Gastrocnemius medialis (tissue), 4 donors: ENCODE data around the gene SORBS1. TPM values are rescaled to one million over a fixed set of nuclear protein-coding genes. Genes with fewer than 3 reads are reported as not detected.

Experiments used
- ATAC-seq, 2 donors: fragments of 150-250 bp; one replicate each; pipeline ENCODE4 v1.9.1; 2016
- DNase-seq, 2 donors: peaks; one replicate each; pipeline ENCODE4 v3.0.0-alpha.2; 2019
- H3K27ac ChIP-seq, 4 donors: fragments of 200-600 bp; sonication (generic); 1 replicate in 1 of 4; 2 replicates in 3 of 4; pipeline ENCODE4 v1.5.1; 2016 to 2018; ENCODE audit warnings: mild to moderate bottlenecking in 2 of 4, moderate library complexity in 1 of 4
- H3K27me3 ChIP-seq, 3 donors: fragments of 200-600 bp; sonication (generic) in 2 of 3; 1 replicate in 1 of 3; 2 replicates in 2 of 3; pipeline versions ENCODE4 v1.5.1 to v1.6.0; 2016 to 2019; ENCODE audit warnings: mild to moderate bottlenecking in 1 of 3, moderate library complexity in 1 of 3
- H3K36me3 ChIP-seq, 2 donors: fragments of 200-600 bp; sonication (generic) in 1 of 2; one replicate each; pipeline ENCODE4 v1.5.1; 2017 to 2018
- H3K4me1 ChIP-seq, 2 donors: fragments of 200-600 bp; sonication (generic) in 1 of 2; one replicate each; pipeline ENCODE4 v1.5.1; 2016 to 2017; ENCODE audit warnings: mild to moderate bottlenecking in 2 of 2
- H3K4me3 ChIP-seq, 4 donors: fragments of 200-600 bp; sonication (generic) in 3 of 4; 1 replicate in 1 of 4; 2 replicates in 3 of 4; pipeline ENCODE4 v1.5.1; 2016 to 2019; ENCODE audit warnings: mild to moderate bottlenecking in 2 of 4
- H3K9me3 ChIP-seq, 3 donors: fragments of 200-600 bp; sonication (generic) in 2 of 3; 1 replicate in 1 of 3; 2 replicates in 2 of 3; pipeline ENCODE4 v1.5.1; 2016 to 2019
- POLR2A ChIP-seq, 2 donors: fragments of 450-650 bp; IDR thresholded peaks; one replicate each; pipeline ENCODE4 v1.6.1; 2017; ENCODE audit warnings: antibody characterized with exemption in 2 of 2, mild to moderate bottlenecking in 2 of 2, moderate library complexity in 2 of 2
- in situ Hi-C, 4 donors: fragments of 200-750 bp; cut with MboI; loops; one replicate each; pipeline versions ENCODE4 v1.15.0 to v1.8.0; 2017; ENCODE audit warnings: low sequenced_read_pairs in 4 of 4
- intact Hi-C: fragments of 100-400 bp; cut with DNase I; formaldehyde crosslinking; loops from one replicate; pipeline ENCODE4 v1.15.1; 2023; ENCODE audit warnings: low total_unique reads
- total RNA-seq, 4 donors: library from RNA; depleted of rRNA; stranded (reverse); fragments of >200 nt; gene quantifications; one replicate each; pipeline versions ENCODE4 v1.1.0 to v1.2.3, GENCODE V29; 2016
- TF ChIP-seq, protein P1 (sequence below), 5 experiments: fragments of 450-650 bp in 3 of 5; fragments of 200-600 bp in 2 of 5; sonication (generic) in 2 of 5; IDR thresholded peaks in 4 of 5; conservative IDR thresholded peaks in 1 of 5; 1 replicate in 4 of 5; 2 replicates in 1 of 5; pipeline ENCODE4 v1.5.1; 2016 to 2019; ENCODE audit warnings: antibody characterized with exemption in 5 of 5, mild to moderate bottlenecking in 3 of 5, moderate library complexity in 3 of 5

SORBS1 gene
- total RNA-seq, 4 donors from 2014 or later = 146 to 331 (median 186) TPM

DNA sequence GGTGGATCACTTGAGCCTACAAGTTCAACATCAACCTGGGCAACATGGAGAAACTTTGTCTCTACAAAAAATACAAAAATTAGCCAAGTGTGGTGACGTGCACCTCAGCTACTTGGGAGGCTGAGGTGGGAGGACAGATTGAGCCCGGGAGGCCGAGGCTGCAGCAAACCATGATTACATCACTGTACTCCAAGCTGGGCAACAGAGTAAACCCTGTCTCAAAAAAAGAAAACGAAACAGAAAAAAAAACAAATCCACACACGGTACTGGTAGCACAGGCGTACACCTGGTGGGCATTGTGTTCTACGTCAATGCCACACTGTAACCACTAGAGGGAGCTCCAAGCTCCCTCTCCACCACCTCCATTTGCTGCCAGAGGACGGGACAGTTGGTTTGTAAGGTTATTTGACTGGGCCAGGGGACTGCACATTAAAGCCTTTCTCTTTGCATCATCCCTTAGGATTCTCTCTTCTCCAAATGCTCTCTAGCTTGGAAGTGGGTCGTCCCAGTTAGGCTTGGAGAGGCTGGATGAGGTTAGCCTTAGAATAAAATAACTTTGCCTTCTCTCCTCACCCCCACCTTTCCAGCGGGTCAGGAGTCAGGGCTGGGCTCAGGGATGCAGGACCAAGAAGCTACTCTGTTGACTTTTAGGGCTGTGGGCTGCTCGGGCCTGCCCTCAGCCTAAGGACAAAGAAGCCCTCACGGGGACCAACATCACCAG lies 130.8 kb downstream of the SORBS1 start:
- ATAC-seq (peak; percentile 85 to 91), DNase-seq (peak; percentile 46 to 58)
- TF ChIP-seq, protein P1, sequence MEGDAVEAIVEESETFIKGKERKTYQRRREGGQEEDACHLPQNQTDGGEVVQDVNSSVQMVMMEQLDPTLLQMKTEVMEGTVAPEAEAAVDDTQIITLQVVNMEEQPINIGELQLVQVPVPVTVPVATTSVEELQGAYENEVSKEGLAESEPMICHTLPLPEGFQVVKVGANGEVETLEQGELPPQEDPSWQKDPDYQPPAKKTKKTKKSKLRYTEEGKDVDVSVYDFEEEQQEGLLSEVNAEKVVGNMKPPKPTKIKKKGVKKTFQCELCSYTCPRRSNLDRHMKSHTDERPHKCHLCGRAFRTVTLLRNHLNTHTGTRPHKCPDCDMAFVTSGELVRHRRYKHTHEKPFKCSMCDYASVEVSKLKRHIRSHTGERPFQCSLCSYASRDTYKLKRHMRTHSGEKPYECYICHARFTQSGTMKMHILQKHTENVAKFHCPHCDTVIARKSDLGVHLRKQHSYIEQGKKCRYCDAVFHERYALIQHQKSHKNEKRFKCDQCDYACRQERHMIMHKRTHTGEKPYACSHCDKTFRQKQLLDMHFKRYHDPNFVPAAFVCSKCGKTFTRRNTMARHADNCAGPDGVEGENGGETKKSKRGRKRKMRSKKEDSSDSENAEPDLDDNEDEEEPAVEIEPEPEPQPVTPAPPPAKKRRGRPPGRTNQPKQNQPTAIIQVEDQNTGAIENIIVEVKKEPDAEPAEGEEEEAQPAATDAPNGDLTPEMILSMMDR (IDR thresholded peaks at IDR 0.05 in 4 of 5, conservative IDR thresholded peaks at IDR 0.05 in 1 of 5) = peak; percentile 93 to 99 (median 95)
- no peak for TF ChIP-seq POLR2A (IDR thresholded peaks at IDR 0.05)
- H3K9me3 ChIP-seq = no peaks in the 10 kb centered on the region
- H3K36me3 ChIP-seq = peaks cover 0 to 33% of the 10 kb centered on the region in 2 donors
- peaks cover 23 to 43% of the 10 kb centered on the region in 2 donors for H3K4me1 ChIP-seq
- intact Hi-C loops = loop anchor here (1.0 to 5.0 kb wide), 3 partner anchors 14 to 171 kb away; no protein-coding TSS in a partner anchor
- H3K4me3 ChIP-seq = no peak overlapping the region
- peak overlapping the region; percentile 57 to 73 (median 66) for H3K27ac ChIP-seq
- in situ Hi-C loops = loop anchor here in 3 of 4 donors (5.0 kb wide), 1 partner anchor 172 kb away; no protein-coding TSS in a partner anchor
- no peaks in the 10 kb centered on the region for H3K27me3 ChIP-seq

DNA sequence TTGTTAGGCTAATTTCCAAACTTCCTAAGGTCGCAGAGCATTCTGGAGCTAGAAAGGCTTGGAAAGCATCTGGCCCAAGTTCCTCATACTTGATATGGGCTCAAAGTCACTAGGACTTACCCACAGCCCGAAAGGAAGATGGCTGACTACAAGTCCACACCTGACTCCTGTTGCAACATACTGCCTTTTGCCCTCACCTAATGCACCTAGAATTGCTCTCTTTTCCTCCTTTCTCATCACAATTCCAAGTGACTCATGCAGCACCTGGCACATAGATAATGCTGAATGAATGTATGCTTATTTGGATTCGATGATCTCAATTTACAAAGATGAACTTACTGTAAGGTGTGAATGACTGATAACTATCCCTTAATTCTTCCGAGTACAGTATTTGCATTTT lies 131.5 kb downstream of the SORBS1 start:
- in situ Hi-C loops = loop anchor here (5.0 to 10.0 kb wide), 2 partner anchors 55 to 173 kb away; no protein-coding TSS in a partner anchor
- no peak for ATAC-seq
- H3K36me3 ChIP-seq = peaks cover 0 to 28% of the 10 kb centered on the region in 2 donors

DNA sequence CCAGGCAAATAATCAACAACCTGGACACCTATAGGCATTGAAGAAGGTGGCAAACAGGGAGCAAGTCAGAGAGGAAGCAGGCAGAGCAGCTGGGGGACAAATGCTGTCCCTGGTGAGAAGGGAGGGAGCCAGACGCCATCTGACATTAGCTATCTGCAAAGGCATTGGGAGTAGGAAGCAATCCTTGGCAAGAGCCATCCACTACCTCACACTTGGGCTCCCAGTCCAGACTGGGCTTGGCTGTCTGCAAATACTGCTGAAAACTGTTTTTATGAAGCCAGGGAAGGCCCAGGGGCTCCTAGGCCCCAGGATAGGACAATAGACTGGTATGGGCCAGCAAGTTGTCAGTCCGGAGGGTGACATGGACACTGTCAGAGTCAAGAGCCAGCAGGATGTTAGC lies 132.5 kb downstream of the SORBS1 start:
- no peak for DNase-seq
- in situ Hi-C loops = loop anchor here in 2 of 4 donors (5.0 to 10.0 kb wide), 2 partner anchors 54 to 174 kb away; no protein-coding TSS in a partner anchor

More for the DNA sequence above, 131.5 kb downstream of the SORBS1 start:
- no peak overlapping the region for H3K4me3 ChIP-seq
- no peaks in the 10 kb centered on the region for H3K27me3 ChIP-seq
- DNase-seq = no peak
- peaks cover 23 to 43% of the 10 kb centered on the region in 2 donors for H3K4me1 ChIP-seq
- no peaks in the 10 kb centered on the region for H3K9me3 ChIP-seq
- intact Hi-C loops = loop anchor here (1.0 to 5.0 kb wide), 3 partner anchors 15 to 172 kb away; no protein-coding TSS in a partner anchor
- no peak for TF ChIP-seq POLR2A (IDR thresholded peaks at IDR 0.05)
- TF ChIP-seq, protein P1 (IDR thresholded peaks at IDR 0.05 in 4 of 5, conservative IDR thresholded peaks at IDR 0.05 in 1 of 5) = no peak
- peak overlapping the region; percentile 35 to 68 (median 50) for H3K27ac ChIP-seq

DNA sequence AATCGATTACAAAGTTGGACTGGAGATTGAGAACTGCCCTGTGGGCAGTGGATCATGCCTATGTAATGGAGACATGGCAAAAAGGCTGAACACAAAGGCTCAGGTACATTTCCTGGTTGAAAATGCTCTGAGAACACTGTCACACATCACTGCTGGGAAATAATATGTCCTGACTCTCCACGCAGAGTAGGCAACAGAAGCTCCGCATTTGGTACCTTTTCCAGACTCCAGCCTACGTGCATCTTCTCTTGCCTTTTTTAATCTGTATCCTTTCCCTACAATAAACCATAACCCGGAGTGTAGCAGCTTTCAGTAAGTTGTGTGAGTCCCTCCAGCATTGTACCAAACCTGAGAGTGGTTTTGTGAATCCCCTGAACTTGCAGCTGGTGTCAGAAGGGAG lies 134.7 kb downstream of the SORBS1 start:
- no peak overlapping the region for H3K4me3 ChIP-seq
- H3K27ac ChIP-seq = peak overlapping the region in 2 of 4 donors; percentile 3 to 30
- H3K36me3 ChIP-seq = peaks cover 0 to 48% of the 10 kb centered on the region in 2 donors
- TF ChIP-seq POLR2A (IDR thresholded peaks at IDR 0.05) = no peak
- TF ChIP-seq, protein P1 (IDR thresholded peaks at IDR 0.05 in 4 of 5, conservative IDR thresholded peaks at IDR 0.05 in 1 of 5) = no peak
- DNase-seq (no peak), ATAC-seq (no peak)
- no peaks in the 10 kb centered on the region for H3K27me3 ChIP-seq
- peaks cover 18 to 37% of the 10 kb centered on the region in 2 donors for H3K4me1 ChIP-seq
- no peaks in the 10 kb centered on the region for H3K9me3 ChIP-seq
- intact Hi-C loops = no loop called here
- in situ Hi-C loops = loop anchor here in 2 of 4 donors (5.0 to 10.0 kb wide), 2 partner anchors 52 to 176 kb away; no protein-coding TSS in a partner anchor

More for the DNA sequence above, 132.5 kb downstream of the SORBS1 start:
- TF ChIP-seq, protein P1 (IDR thresholded peaks at IDR 0.05 in 4 of 5, conservative IDR thresholded peaks at IDR 0.05 in 1 of 5) = no peak
- TF ChIP-seq POLR2A (IDR thresholded peaks at IDR 0.05) = no peak
- Histone ChIP-seq H3K27me3 (no peaks in the 10 kb centered on the region), H3K36me3 (peaks cover 0 to 34% of the 10 kb centered on the region in 2 donors), H3K9me3 (no peaks in the 10 kb centered on the region), H3K4me1 (peaks cover 23 to 45% of the 10 kb centered on the region in 2 donors), H3K4me3 (no peak overlapping the region), H3K27ac (peak overlapping the region; percentile 35 to 54 (median 46))
- intact Hi-C loops = no loop called here
- no peak for ATAC-seq
